DND-41 (cell line): ENCODE measurements around the gene EML6.

Experiments
- ATAC-seq: fragments of 200-7000 bp; cut with Tn5 transposase; 3 replicates; pipeline ENCODE4 v1.9.1; 2021; ENCODE audit warnings: low read depth; ENCODE audit not compliant: insufficient read depth
- DNase-seq: peaks from one replicate; pipeline ENCODE4 v3.0.0-alpha.2; 2020
- H2AFZ ChIP-seq: 2 replicates; pipeline ENCODE4 v1.6.0; 2012; ENCODE audit warnings: low read depth, low read length
- H3K27ac ChIP-seq: 2 replicates; pipeline ENCODE4 v1.5.1; 2012; ENCODE audit warnings: low read length, inconsistent platforms
- H3K27me3 ChIP-seq: fragments of 200-600 bp; sonication (generic); 2 replicates; pipeline ENCODE4 v1.6.0; 2012; ENCODE audit warnings: low read length, mild to moderate bottlenecking, inconsistent platforms; ENCODE audit not compliant: insufficient read depth, poor library complexity
- H3K36me3 ChIP-seq: 2 replicates; pipeline ENCODE4 v1.5.1; 2012; ENCODE audit warnings: low read length, inconsistent platforms; ENCODE audit not compliant: insufficient read depth
- H3K4me1 ChIP-seq: 2 replicates; pipeline ENCODE4 v1.5.1; 2012; ENCODE audit warnings: mild to moderate bottlenecking, low read length; ENCODE audit not compliant: insufficient read depth
- H3K4me2 ChIP-seq: 2 replicates; pipeline ENCODE4 v1.6.0; 2012; ENCODE audit warnings: mild to moderate bottlenecking, moderate library complexity, low read length, inconsistent platforms; ENCODE audit not compliant: insufficient read depth
- H3K4me3 ChIP-seq, 2 experiments: fragments of 200-600 bp in 1 of 2; shearing (Covaris generic) in 1 of 2; 2 replicates each; pipeline ENCODE4 v1.5.1; 2012 to 2016; ENCODE audit warnings: inconsistent platforms in 2 of 2, low read length in 2 of 2, mild to moderate bottlenecking in 2 of 2, low read depth in 1 of 2, moderate library complexity in 1 of 2
- H3K79me2 ChIP-seq: 2 replicates; pipeline ENCODE4 v1.6.0; 2012; ENCODE audit warnings: low read length, inconsistent platforms; ENCODE audit not compliant: insufficient read depth
- H3K9ac ChIP-seq: 2 replicates; pipeline ENCODE4 v1.6.0; 2012; ENCODE audit warnings: low read depth, mild to moderate bottlenecking, inconsistent platforms, low read length, moderate library complexity
- H3K9me3 ChIP-seq: 2 replicates; pipeline ENCODE4 v1.5.1; 2012; ENCODE audit warnings: low read length, moderate library complexity, mild to moderate bottlenecking, inconsistent platforms; ENCODE audit not compliant: insufficient read depth, severe bottlenecking
- H4K20me1 ChIP-seq: 2 replicates; pipeline ENCODE4 v1.6.0; 2012; ENCODE audit warnings: low read length; ENCODE audit not compliant: insufficient read depth
- EZH2 ChIP-seq: IDR thresholded peaks from 3 replicates; pipeline ENCODE4 v1.6.1; 2012; ENCODE audit warnings: borderline replicate concordance, low read depth, mild to moderate bottlenecking, moderate library complexity, low read length, inconsistent platforms; ENCODE audit not compliant: severe bottlenecking
- TF ChIP-seq, protein P1 (sequence below): IDR thresholded peaks from 2 replicates; pipeline ENCODE4 v1.5.1; 2012; ENCODE audit warnings: borderline replicate concordance, low read length, moderate library complexity, mild to moderate bottlenecking; ENCODE audit not compliant: poor library complexity, severe bottlenecking; ENCODE audit errors: extremely low read depth

The EML6 gene

DNA sequence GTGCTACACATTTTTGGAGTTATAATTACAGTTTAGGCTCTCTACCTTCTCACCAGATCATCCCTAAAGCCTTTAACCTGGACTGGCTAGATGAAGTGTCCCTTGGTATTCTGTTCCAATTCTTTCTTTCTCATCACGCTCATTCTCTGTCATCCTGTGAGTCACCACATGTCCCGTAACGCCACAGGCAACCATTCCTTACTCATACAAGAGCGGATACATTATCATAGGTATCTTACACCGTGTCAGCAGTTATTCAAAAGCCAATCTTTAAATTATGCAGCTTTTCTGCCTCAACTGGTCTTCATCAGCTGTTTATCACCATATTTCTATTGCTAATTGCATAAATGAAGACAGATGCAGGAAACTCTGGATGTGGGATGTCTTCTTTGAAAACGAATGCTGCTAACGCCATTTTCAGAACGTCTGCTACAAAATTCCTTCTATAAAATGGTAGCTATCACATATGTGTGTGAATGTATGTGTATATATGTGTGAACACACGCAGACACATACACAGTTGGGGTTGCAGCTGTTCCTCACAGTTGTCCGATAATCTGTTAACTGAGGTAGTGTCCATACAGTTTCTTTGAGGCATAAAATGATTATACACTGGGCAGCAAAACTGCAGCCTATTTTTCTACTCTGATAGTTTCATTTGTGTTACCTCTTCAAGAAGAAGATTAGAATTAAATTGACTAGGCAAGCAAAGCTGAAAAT is 47.9 kb downstream of the EML6 start:
- ATAC-seq, result no peak
- no peak for DNase-seq
- Histone ChIP-seq H3K9me3 (peaks cover 5% of the 10 kb centered on the region), H3K4me2 (no peak overlapping the region), H3K4me1 (peaks cover 1% of the 10 kb centered on the region; the same call in 1 of the 2 replicates), H3K27me3 (no peaks in the 10 kb centered on the region), H3K9ac (no peak overlapping the region), H3K36me3 (no peaks in the 10 kb centered on the region), H3K4me3 (no peak overlapping the region), H3K79me2 (no peaks in the 10 kb centered on the region), H4K20me1 (no peaks in the 10 kb centered on the region), H2AFZ (no peak overlapping the region), H3K27ac (no peak overlapping the region)
- TF ChIP-seq, protein P1, sequence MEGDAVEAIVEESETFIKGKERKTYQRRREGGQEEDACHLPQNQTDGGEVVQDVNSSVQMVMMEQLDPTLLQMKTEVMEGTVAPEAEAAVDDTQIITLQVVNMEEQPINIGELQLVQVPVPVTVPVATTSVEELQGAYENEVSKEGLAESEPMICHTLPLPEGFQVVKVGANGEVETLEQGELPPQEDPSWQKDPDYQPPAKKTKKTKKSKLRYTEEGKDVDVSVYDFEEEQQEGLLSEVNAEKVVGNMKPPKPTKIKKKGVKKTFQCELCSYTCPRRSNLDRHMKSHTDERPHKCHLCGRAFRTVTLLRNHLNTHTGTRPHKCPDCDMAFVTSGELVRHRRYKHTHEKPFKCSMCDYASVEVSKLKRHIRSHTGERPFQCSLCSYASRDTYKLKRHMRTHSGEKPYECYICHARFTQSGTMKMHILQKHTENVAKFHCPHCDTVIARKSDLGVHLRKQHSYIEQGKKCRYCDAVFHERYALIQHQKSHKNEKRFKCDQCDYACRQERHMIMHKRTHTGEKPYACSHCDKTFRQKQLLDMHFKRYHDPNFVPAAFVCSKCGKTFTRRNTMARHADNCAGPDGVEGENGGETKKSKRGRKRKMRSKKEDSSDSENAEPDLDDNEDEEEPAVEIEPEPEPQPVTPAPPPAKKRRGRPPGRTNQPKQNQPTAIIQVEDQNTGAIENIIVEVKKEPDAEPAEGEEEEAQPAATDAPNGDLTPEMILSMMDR, result no peak
- no peak for TF ChIP-seq EZH2

DNA sequence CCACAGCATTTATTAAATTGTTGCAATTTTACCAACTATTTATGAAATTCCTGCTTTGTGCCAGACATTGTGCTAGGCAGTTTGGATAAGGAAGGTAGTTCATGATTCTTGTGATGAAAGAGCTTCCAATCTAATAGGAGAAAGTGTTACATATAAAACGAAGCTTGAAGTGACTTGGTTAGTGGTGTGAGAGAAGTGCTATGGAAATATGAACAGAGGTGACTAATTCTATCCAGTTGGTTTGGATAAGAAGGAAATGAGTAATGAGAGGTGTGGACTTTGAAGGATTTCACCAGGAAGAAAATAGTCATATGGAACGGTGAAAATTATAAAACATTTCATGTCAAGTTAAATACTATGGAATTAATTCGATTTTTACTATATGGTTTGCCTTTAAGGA is 48.6 kb downstream of the EML6 start:
- H3K36me3 ChIP-seq, result no peaks in the 10 kb centered on the region
- no peak overlapping the region for H3K4me2 ChIP-seq
- no peak for DNase-seq
- ATAC-seq, result no peak
- no peak overlapping the region for H3K4me3 ChIP-seq
- H3K9me3 ChIP-seq, result peaks cover 5% of the 10 kb centered on the region
- H3K4me1 ChIP-seq, result peaks cover 9% of the 10 kb centered on the region
- H3K79me2 ChIP-seq, result no peaks in the 10 kb centered on the region
- H3K27ac ChIP-seq, result no peak overlapping the region
- TF ChIP-seq EZH2, result no peak
- TF ChIP-seq, protein P1, result no peak
- H3K9ac ChIP-seq, result no peak overlapping the region
- no peaks in the 10 kb centered on the region for H3K27me3 ChIP-seq
- H2AFZ ChIP-seq, result no peak overlapping the region
- H4K20me1 ChIP-seq, result no peaks in the 10 kb centered on the region

DNA sequence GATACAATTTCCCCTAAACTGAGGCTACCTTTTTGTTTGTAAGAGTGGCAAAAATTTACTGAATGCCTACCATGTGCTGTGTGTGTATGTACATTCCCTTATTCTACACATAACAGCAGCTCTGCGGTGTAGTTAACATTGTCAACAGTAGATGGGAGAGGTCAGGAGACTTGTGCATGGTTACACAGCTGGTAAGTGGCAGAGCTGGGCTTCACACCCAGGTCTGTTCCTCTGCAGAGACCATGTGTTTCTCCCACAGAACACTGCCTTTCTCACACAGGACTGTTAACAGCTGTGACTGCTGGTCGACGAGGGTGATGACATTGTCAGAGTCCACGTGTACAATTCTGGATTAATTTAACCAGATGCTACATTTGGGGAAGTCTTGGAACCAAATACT is 49.1 kb downstream of the EML6 start:
- Histone ChIP-seq H3K36me3 (no peaks in the 10 kb centered on the region), H3K9me3 (peaks cover 5% of the 10 kb centered on the region), H3K4me1 (peaks cover 10% of the 10 kb centered on the region), H2AFZ (no peak overlapping the region), H3K4me3 (no peak overlapping the region), H3K9ac (no peak overlapping the region), H3K4me2 (no peak overlapping the region), H4K20me1 (no peaks in the 10 kb centered on the region), H3K27me3 (no peaks in the 10 kb centered on the region), H3K79me2 (no peaks in the 10 kb centered on the region), H3K27ac (no peak overlapping the region)
- no peak for DNase-seq
- ATAC-seq, result no peak
- TF ChIP-seq EZH2, result no peak
- TF ChIP-seq, protein P1, result no peak

DNA sequence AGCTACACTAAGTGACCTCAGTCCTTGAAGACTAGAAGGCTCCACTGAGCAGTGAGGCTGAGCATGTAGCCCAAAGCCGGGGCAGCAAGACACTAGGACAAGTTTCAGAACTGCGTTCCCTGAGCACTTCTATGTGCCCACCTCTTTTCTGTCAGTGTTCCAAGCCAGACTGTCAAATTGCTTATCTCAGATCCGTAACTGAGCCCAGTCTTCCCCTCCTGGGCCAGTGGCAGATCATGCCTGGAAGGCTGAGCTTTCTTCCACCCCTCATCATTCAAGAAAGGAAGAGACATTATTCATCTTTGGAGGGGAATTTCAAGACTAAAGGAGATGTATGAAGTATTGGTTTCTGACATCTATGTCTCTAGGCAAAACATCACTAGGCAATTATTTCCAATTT is 49.8 kb downstream of the EML6 start:
- no peak overlapping the region for H3K27ac ChIP-seq
- no peak for DNase-seq

More for the DNA sequence above, 49.8 kb downstream of the EML6 start:
- Histone ChIP-seq H4K20me1 (no peaks in the 10 kb centered on the region), H3K4me3 (no peak overlapping the region), H3K4me1 (peaks cover 10% of the 10 kb centered on the region), H3K4me2 (no peak overlapping the region), H3K36me3 (no peaks in the 10 kb centered on the region), H3K9ac (no peak overlapping the region), H3K27me3 (no peaks in the 10 kb centered on the region), H2AFZ (no peak overlapping the region), H3K9me3 (peaks cover 5% of the 10 kb centered on the region), H3K79me2 (no peaks in the 10 kb centered on the region)
- TF ChIP-seq EZH2, result no peak
- TF ChIP-seq, protein P1, result no peak
- ATAC-seq, result no peak
